Pancreas (tissue), 10 donors: ENCODE measurements around the gene SMIM41. TPM values are rescaled to one million over a fixed set of nuclear protein-coding genes. Genes with fewer than 3 reads are reported as not detected.
A peak's percentile ranks its signal among the peaks of the same experiment; 100 is the strongest.

Experiments
- ATAC-seq, 4 donors: fragments of 200-7000 bp; cut with Tn5 transposase; one replicate each; pipeline versions ENCODE4 v1.8.0 to v1.9.1; 2020; ENCODE audit warnings: mild to moderate bottlenecking in 4 of 4, moderate library complexity in 4 of 4
- DNase-seq, 6 donors: peaks; one replicate each; pipeline ENCODE4 v3.0.0-alpha.2; 2020
- FAIRE-seq: peaks from 2 replicates; lab custom pipeline; 2012; peaks lifted over from hg19 to GRCh38; lab: Jason Lieb, UNC
- H3K27ac ChIP-seq, 4 donors: fragments of 200-600 bp; sonication (generic); 1 replicate in 3 of 4; 2 replicates in 1 of 4; pipeline versions ENCODE4 v1.5.0 to v1.8.0; 2020
- H3K27me3 ChIP-seq, 4 donors: fragments of 200-600 bp; one replicate each; pipeline ENCODE4 v1.8.0; 2021
- H3K36me3 ChIP-seq, 3 donors: fragments of 200-600 bp; sonication (generic) in 1 of 3; one replicate each; pipeline versions ENCODE4 v1.5.0 to v1.8.0; 2020 to 2021
- H3K4me1 ChIP-seq, 3 donors: fragments of 200-600 bp; one replicate each; pipeline ENCODE4 v1.8.0; 2021
- H3K4me3 ChIP-seq, 4 donors: fragments of 200-600 bp; sonication (generic) in 2 of 4; one replicate each; pipeline versions ENCODE4 v1.5.0 to v1.8.0; 2020 to 2021
- H3K9me3 ChIP-seq, 4 donors: fragments of 200-600 bp; one replicate each; pipeline ENCODE4 v1.8.0; 2021
- WGBS, 2 donors: extraction: QIAGEN DNeasy Blood & Tissue Kit; methylation state at CpG; one replicate each; pipeline ENCODE4 v1.1.7; 2013; 5-methylcytosine and 5-hydroxymethylcytosine counted together
- intact Hi-C, 3 donors: fragments of 100-400 bp; cut with DNase I; formaldehyde crosslinking; loops; one replicate each; pipeline versions ENCODE4 v1.11.1 to v1.14.2; 2022
- polyA plus RNA-seq, 2 donors: library from polyadenylated mRNA; stranded (reverse); fragments of 200-250 nt; gene quantifications; one replicate each; pipeline ENCODE4 v1.2.3, GENCODE V29; 2013
- total RNA-seq, 6 donors: library from RNA; stranded (reverse); fragmentation: NEBNext Ultra II Directional in 4 of 6; extraction: Animal tissue kit (Norgen Biotek cat#: 25700) in 4 of 6; gene quantifications; one replicate each; pipeline versions ENCODE4 v1.2.1 to v1.2.4, GENCODE V29; 2021 to 2023
- TF ChIP-seq, protein P1 (sequence below), 4 donors: fragments of 200-600 bp; sonication (generic) in 3 of 4; IDR thresholded peaks; one replicate each; pipeline versions ENCODE4 v1.5.0 to v1.8.0; 2021; ENCODE audit warnings: antibody characterized with exemption in 4 of 4
- donor health status: healthy with polysubstance abuse.
- donor health status: DM: no; HTN: no; CAD: no; lungs with moderate emphysema.
- donor health status: DM: no; HTN: no; CAD: no.
- donor health status: control.
- donor health status: control.
- donor health status: Bipolar disorder and iron deficiency.
- donor health status: DM: yes; HTN: yes; CAD: no.
- donor health status: DM: no; HTN: no; CAD: no.
- donor health status: DM: no; HTN: no; CAD: no.
- donor health status: DM: yes; HTN: yes; CAD: no.

SMIM41 gene
- total and polyA plus RNA-seq, 8 donors = 0.09 to 0.20 (median 0.19) TPM; not detected in 5

DNA sequence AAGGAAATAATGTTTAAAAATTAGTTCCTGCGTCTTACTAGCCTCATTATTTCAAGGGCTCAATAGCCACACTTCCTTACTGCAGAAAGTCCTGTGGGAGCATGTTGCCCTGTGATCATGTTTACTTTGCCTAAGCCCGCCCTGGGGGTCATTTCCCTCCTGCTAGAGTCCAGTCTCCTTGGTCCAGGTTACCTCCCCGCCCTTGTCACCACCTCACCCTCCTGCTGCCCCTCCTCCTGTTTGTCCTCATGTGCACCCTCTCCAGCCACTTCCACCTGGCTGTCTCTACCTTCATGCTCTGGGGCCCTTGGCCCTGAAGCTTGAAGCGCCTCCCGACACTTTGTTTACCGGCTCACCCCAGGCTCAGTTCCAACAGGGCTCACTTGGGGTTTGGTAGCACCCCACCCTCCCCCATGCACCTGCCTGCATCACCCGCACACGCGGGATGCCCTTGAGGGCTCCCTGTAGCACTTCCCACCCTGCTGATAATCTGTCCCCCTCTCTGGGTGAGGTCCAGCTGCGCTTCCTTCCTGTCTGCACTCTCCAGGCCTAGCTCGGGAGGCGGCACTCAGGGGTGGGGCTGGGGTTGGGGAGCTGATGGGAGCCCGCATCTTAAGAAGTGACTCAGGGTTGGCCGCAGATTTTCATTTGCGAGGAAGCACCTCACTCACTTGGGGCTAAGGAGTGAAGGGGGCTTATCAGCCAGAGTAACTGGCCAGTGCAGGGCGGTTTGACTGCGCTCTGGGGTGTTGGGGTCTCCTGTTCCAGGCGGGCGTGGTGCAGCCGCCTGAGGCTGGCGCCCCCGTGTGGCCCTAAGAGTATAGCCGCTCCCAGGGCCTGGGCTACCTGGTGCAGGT, 40.1 kb downstream of the SMIM41 start:
- peak; percentile 80 to 91 (median 84) for ATAC-seq
- WGBS, 2 donors = 17 to 19% methylated on average over 23 of the region's 23 CpGs
- FAIRE-seq = no peak
- H3K36me3 ChIP-seq = no peaks in the 10 kb centered on the region
- DNase-seq = peak; percentile 44 to 86 (median 67)
- H3K4me3 ChIP-seq = no peak overlapping the region
- TF ChIP-seq, protein P1, sequence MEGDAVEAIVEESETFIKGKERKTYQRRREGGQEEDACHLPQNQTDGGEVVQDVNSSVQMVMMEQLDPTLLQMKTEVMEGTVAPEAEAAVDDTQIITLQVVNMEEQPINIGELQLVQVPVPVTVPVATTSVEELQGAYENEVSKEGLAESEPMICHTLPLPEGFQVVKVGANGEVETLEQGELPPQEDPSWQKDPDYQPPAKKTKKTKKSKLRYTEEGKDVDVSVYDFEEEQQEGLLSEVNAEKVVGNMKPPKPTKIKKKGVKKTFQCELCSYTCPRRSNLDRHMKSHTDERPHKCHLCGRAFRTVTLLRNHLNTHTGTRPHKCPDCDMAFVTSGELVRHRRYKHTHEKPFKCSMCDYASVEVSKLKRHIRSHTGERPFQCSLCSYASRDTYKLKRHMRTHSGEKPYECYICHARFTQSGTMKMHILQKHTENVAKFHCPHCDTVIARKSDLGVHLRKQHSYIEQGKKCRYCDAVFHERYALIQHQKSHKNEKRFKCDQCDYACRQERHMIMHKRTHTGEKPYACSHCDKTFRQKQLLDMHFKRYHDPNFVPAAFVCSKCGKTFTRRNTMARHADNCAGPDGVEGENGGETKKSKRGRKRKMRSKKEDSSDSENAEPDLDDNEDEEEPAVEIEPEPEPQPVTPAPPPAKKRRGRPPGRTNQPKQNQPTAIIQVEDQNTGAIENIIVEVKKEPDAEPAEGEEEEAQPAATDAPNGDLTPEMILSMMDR (IDR thresholded peaks at IDR 0.05) = peak; percentile 63 to 76 (median 69)
- H3K27me3 ChIP-seq = no peaks in the 10 kb centered on the region
- peak overlapping the region in 2 of 4 donors; percentile 1 to 23 for H3K27ac ChIP-seq
- H3K4me1 ChIP-seq = peaks cover 6 to 14% (median 13%) of the 10 kb centered on the region in 3 donors
- no peaks in the 10 kb centered on the region for H3K9me3 ChIP-seq
- intact Hi-C loops = loop anchor here in 1 of 3 donors (5.0 kb wide), 1 partner anchor 92 kb away; no protein-coding TSS in a partner anchor

DNA sequence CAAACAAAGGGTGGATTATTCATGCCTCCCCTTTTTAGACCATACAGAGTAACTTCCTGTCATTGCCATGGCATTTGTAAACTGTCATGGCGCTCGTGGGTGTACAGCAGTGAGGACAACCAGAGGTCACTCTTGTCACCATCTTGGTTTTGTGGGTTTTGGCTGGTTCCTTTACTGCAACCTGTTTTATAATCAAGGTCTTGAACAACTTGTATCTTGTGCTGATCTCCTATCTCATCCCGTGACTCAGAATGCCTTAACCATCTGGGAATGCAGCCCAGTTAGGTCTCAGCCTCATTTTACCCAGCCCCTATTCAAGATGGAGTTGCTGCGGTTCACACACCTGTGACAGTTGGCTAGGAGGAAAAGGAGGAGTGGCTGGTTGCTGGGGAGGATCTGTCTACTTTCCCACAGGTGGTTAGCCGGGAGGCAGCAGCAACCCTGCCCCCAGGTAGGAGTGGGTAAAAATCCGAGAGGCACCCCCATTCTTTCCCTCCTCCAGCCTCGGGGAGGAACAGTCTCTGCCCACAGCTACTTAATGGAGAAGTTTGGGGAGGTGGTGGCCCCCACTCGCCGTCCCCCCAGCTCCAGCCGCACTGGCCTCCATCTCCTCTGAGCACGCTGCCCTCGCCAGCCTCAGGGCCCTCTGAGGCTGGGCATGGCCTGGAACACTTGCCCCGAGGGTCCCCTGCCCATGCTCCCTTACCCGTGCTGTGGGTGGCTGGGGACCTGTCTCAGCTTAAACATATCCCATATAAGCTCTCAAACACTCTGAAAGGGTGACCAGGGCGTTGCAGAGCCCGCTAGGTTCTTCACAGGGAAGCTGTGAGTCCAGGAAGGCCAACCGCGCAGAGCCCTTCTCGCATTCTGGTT, 41.7 kb downstream of the SMIM41 start:
- peaks cover 6 to 14% (median 10%) of the 10 kb centered on the region in 3 donors for H3K4me1 ChIP-seq
- H3K27me3 ChIP-seq = no peaks in the 10 kb centered on the region
- H3K36me3 ChIP-seq = no peaks in the 10 kb centered on the region
- 48 to 54% methylated on average over 19 of the region's 19 CpGs for whole genome bisulfite sequencing, 2 donors
- no peaks in the 10 kb centered on the region for H3K9me3 ChIP-seq
- FAIRE-seq (no peak), DNase-seq (no peak), ATAC-seq (peak in 1 of 4 donors; percentile 5)
- H3K27ac ChIP-seq = no peak overlapping the region
- TF ChIP-seq, protein P1 (IDR thresholded peaks at IDR 0.05) = no peak
- no peak overlapping the region for H3K4me3 ChIP-seq
- intact Hi-C loops = loop anchor here in 1 of 3 donors (5.0 kb wide), 1 partner anchor 94 kb away; no protein-coding TSS in a partner anchor

DNA sequence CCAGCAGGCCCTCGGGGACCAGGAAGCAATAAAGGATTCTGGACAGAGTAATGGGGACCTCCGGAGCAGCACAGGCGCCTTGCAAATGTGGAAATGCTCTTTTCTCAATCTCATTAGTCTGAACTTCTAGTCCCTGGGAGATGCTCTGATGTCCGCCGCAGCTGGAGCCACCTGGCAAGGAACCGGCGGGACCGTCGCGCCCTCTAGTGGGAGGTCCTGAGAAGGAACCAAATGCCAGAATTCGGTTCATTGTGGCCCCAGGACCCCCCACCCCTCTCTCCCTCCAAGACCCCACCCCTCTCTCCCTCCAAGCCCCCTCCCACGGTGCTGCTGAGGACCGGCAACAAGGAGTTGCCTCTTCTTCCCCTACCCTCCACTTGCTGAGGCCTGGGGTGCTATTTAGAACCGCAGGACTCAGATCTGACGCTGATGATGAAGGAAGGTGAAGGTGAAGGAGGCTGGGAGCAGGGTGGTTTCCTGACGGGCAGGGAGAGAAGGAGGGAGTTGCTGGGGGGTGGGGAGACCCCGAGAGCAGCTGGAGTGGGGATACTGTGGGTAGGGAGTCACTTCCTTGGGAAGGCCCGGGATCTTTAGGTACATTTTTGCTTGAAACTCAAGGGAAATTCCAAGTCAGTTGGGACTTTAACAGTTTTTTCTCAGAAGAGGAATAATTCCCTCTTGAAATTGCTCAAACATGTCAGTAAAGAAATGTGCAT, 42.5 kb downstream of the SMIM41 start:
- Histone ChIP-seq H3K4me3 (no peak overlapping the region), H3K36me3 (no peaks in the 10 kb centered on the region), H3K27ac (no peak overlapping the region), H3K27me3 (no peaks in the 10 kb centered on the region), H3K4me1 (peaks cover under 1 to 8% (median 3%) of the 10 kb centered on the region in 3 donors), H3K9me3 (no peaks in the 10 kb centered on the region)
- TF ChIP-seq, protein P1 (IDR thresholded peaks at IDR 0.05) = peak; percentile 54 to 74 (median 72)
- peak; percentile 29 to 67 (median 60) for ATAC-seq
- intact Hi-C loops = loop anchor here in 1 of 3 donors (5.0 kb wide), 1 partner anchor 95 kb away; no protein-coding TSS in a partner anchor
- no peak for FAIRE-seq
- DNase-seq = peak; percentile 43 to 89 (median 70)
- 14 to 17% methylated on average over 18 of the region's 18 CpGs for WGBS, 2 donors

DNA sequence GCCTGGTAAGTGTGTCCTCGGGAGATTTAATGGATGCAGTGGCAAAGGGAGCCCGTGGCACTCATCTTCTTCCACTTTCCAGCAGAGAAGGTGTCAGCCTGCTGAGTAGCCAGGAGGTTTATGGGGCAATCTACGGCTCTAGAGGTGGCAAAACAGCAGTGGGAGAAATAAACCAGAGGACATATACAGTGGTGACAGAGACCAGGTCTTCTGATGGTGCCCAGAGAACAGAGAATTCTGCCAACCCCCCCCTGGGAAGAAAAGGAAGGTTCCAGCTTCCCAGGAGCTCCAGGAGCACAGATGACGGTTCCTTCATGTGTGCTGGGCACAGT, 43.0 kb downstream of the SMIM41 start:
- Histone ChIP-seq H3K4me1 (peaks cover 0 to 6% (median 0%) of the 10 kb centered on the region in 3 donors), H3K9me3 (no peaks in the 10 kb centered on the region), H3K27me3 (no peaks in the 10 kb centered on the region), H3K4me3 (no peak overlapping the region), H3K27ac (no peak overlapping the region), H3K36me3 (no peaks in the 10 kb centered on the region)
- ATAC-seq (no peak), DNase-seq (no peak), FAIRE-seq (no peak)
- intact Hi-C loops = loop anchor here in 1 of 3 donors (5.0 kb wide), 1 partner anchor 95 kb away; no protein-coding TSS in a partner anchor
- TF ChIP-seq, protein P1 (IDR thresholded peaks at IDR 0.05) = no peak
- WGBS, 2 donors = 63 to 80% methylated on average over 4 of the region's 4 CpGs
